ENCODE data around the gene GPR50.

Gene GPR50

GRCh38 chrX:151176231-151176750 is at the start of gene GPR50:
GPR50 (plus strand) TSS chrX:151176584; CDS start chrX:151176722, 138 bp downstream.
- no peak for DNase-seq (ENCODE audit: low spot score)

DNA sequence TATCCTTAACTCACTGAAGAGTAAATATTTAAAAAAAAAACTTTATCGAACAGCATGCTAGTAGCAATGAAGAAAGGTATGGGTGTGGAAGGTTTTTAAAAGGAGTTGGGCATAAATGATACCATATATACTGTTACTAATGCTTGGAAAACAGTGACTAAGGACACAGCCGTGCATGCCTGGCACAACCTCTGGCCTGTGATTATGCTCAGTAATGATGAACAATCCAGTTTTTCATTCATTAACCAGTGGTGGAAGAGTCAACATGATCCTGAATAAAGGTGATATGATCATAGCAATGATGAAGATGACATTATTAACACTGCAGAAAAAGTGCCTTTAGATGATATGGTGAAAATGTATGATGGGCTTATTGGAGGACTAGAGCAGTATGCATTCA is 43.9 kb upstream of the GPR50 start:
- DNase-seq (ENCODE audit: low spot score): no peak

DNA sequence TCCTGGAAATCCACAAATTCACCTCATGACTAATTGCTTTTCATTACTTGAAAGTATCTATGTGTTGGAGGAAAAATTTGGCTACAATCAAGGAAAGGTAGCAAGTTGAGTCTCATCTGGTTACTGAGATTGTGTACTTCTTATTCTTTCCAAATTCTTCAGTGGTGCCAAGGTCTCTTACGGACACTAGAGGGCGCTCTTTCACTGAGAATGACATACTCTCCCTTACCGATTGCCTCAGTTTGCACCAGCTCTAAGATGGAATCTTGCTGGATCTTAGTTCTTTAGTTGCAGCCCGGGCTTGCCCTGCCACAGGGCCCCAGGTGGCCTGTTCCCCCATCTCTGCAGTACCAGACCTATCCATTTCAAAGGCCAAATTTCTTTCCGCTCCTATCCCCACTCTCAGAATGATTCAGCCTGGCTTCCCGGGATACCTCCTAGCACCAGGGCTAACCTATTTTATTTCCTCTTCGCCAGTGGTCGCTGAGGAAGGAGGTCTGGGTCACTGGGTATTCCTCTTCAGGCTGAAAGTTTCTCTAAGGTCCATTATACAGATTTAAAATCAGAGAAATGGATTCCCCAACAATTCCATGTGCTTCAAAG is 24.6 kb upstream of the GPR50 start:
- peak; percentile 52 for DNase-seq (ENCODE audit: low spot score)

DNA sequence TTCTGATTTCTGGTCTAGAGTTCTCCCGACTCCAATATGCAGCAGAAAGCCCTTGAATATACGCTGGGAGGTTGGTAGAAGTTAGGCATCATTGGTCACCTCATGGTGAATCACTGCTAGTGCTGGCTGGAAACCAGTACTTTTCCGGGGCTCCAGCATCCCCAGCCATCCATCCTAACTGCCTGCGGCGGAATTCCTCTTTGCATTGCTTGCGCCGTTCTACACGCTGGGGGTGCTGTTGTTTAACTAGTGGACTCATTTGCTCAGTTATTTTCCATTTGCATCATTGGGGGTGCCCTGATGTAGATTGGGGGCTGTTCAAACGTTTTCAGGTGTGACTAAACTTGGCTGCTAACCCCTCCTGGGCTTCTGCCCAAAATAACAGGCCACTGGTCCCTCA is 23.3 kb upstream of the GPR50 start:
- peak; percentile 11 for DNase-seq (ENCODE audit: low spot score)

- no peak for DNase-seq (ENCODE audit: low spot score)
Observed at GRCh38 chrX:151153667-151154066, 22.7 kb upstream of the GPR50 start.

GRCh38 chrX:151155234-151155633 is 21.1 kb upstream of the GPR50 start:
- DNase-seq (ENCODE audit: low spot score): no peak

DNA sequence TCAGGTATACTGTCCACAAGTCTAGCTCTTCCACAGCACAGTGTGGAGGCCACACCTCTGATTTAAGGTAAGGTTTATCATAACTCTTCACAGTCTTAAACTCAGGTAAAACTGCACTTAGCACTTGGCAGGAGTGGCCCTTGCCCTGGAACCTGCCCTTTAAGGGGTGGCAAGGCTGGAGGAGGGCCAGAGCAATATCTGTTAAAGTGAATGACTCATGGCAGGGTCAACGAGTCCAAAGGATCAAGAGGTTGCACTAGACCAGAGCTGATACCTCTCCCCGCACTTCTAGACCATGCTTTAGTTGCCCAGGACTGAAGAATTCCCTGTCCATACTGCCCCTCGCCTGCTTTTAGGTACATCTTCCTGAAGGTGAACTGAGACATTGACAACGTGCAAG is 14.7 kb upstream of the GPR50 start:
- no peak for DNase-seq (ENCODE audit: low spot score)

GRCh38 chrX:151167791-151168345 is 8.5 kb upstream of the GPR50 start:
- no peak for DNase-seq (ENCODE audit: low spot score)

- no peak for DNase-seq (ENCODE audit: low spot score)
Observed at GRCh38 chrX:151169783-151170182, 6.6 kb upstream of the GPR50 start.

DNA sequence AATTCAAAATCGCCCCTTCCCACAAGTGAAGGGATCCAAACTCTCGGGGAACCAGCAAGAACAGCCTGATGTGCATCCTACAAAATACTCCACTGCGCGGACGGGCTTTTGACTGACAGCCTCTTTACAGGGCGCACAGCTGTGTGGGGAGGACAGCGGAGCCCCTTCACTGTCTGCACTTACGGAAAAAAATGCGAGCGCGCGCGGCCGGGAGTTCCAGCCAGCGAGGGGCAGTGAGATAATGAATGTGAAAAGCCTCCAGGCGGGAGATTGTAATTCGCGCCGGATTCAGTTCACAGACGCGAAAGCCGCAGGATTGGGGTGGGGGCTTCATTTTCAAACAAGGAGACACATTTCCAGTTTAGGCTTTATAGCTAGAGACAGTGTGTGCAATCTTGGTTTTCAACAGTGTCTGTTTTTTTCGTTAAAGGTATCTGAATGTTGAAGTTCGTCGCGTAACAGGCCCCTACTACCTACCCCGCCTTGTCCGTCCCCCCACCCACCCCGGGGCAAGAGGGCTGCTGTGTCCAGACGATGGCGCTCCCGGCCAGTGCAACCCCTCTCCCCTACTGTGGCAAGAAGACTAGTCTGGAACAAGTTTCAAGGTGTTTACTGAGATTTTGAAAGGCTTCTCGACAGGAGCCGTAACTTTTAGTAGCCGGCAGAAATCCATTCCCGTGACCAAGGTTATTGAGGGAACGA is 1.7 kb upstream of the GPR50 start:
- DNase-seq (ENCODE audit: low spot score): no peak

GRCh38 chrX:151175283-151176062 is 911 bp upstream of the GPR50 start:
- no peak for DNase-seq (ENCODE audit: low spot score)

DNA sequence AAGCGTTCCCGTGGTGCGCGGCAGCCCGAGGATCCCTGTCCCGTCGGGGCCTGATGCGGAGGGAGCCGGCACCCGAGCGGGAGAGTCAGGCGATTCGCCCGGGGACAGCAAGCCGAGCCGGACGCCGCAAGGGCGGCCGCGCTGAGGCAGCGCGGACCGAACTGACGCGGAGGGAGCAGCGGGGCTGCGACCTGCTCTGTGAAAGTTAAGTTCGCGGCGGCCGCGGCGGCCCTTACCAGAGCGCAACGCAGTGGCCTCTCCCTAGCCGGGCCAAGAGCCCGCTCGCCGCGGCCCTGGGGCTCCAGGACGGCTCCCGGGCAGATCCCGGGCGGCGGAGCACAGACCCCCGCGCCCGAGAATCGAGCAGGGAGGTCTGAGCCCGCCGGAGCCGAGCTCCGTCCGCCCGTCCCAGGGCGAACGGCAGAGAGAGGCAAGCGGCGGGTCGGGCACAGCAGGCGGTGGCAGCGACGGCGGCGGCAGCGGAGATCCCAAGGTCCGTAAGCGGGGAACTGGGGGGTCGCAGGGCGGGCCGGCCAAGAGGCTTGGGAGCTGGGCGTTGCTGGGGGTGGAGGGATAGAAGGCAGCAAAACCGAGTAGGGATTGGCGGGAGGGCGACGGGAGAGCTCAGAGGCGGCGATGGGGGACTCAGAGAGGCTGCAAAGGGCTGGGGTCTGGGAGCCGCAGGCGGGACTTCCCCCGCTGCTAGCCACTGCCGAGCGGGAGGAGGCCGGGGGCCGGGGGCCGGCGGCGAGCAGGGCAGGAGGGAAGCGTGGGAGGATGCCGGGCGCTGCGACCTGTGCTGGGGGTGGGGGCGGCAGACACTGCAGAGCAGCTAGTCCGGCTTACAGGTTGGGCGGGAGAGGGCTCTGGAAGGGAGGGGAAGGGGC is 1.0 kb downstream of the GPR50 start:
- DNase-seq (ENCODE audit: low spot score): no peak

DNA sequence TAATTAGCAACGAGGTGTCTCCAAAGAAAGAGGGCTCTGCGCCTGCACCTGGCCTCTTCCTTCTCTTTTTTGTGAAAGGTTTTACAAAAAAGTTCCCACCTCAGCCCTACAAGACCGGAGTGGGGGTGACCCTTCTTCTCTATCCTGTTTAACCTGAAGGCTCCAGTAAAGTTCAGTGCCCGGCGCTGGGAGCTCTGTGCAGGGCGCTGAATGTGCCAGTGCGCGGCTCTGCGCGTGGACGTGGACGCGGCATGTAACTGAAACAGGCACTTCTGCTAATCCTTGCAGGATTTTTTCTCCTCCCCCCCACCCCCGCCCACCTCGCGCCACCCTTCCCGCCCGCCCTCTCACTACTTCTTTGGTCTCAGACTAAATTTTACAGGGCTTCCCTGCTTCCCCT is 2.4 kb downstream of the GPR50 start:
- DNase-seq (ENCODE audit: low spot score): no peak

- DNase-seq (ENCODE audit: low spot score): no peak
Observed at GRCh38 chrX:151180400-151180799, 4.0 kb downstream of the GPR50 start.

GRCh38 chrX:151181088-151181487 is 4.7 kb downstream of the GPR50 start:
- no peak for DNase-seq (ENCODE audit: low spot score)

- DNase-seq (ENCODE audit: low spot score): no peak
Observed at GRCh38 chrX:151183233-151183753, 6.9 kb downstream of the GPR50 start.

DNA sequence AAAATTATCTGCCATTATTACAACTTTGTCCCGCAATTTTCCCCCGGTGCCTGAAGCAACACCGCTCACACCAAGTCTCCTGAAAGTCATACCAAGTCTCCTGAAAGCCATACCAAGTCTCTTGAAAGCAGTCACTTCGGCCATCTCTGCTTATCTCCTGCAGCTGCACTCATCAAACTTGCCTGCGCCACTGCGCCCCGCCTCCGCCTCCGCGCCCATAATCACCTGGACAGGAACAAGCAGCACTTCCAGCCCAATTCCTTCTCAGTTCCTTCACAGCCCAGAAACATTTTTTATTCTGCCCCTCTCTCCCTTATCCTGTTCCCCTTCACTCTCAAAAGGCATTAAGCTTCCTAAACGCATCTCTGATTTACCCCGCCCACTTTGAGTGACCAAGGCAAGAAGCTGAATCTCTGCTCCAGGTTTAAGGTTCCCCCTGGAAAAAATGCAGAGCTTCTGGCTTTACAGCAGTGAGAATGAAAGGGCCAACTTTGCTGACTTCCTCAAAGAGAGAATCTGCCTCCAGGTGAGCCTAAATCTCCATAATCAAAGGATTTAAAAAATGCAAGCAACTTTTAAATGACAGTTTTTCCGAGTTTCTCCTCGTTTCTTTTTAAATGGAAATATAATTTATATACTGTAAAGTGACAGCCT is 7.7 kb downstream of the GPR50 start:
- DNase-seq (ENCODE audit: low spot score): no peak

- DNase-seq (ENCODE audit: low spot score): no peak
Observed at GRCh38 chrX:151184705-151185104, 8.3 kb downstream of the GPR50 start.

- DNase-seq (ENCODE audit: low spot score): no peak
Observed at GRCh38 chrX:151206871-151207270, 30.5 kb downstream of the GPR50 start.

DNA sequence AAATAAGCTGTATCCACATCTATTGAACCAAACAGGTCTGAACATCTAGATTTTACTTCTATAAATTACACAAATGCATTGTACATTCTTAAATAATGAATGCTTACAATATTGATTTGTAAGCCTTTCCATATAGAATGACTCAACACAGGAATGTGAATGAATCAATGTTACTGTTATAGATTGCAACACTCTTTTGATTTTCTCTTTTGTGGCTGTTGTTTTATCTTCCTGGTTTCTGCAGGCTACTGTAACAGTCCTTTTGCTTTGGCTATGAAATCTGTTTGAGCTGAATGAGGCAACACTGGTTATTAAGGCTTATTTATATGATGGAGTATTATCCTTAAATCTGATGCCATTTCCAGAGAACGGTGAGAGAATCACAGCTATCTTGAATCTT is 49.5 kb downstream of the GPR50 start:
- DNase-seq (ENCODE audit: low spot score): no peak

GRCh38 chrX:151226941-151227340 is 50.6 kb downstream of the GPR50 start:
- no peak for DNase-seq (ENCODE audit: low spot score)

Measured in pons (tissue), 1 donor.